ENCODE results near the gene NUP188.
"Not testable (repeated sequence)": the region's sequence is repeated elsewhere in the genome, so short reads cannot be mapped to it uniquely, and the experiment has no call there.

NUP188 gene

GRCh38 chr9:128916745-128917144 lies 30.8 kb upstream of the NUP188 start:
- DNase-seq (ENCODE audit: low spot score): no peak

GRCh38 chr9:128917151-128917849 lies 30.2 kb upstream of the NUP188 start:
- peak; percentile 71 for DNase-seq (ENCODE audit: low spot score)

- no peak for DNase-seq (ENCODE audit: low spot score)
Observed at GRCh38 chr9:128918921-128919320, 28.6 kb upstream of the NUP188 start.

- no peak for DNase-seq (ENCODE audit: low spot score)
Observed at GRCh38 chr9:128919402-128920089, 28.0 kb upstream of the NUP188 start.

GRCh38 chr9:128920381-128921058 lies 27.0 kb upstream of the NUP188 start, which contains the start of gene PHYHD1:
TSS of gene PHYHD1 (plus strand) at chr9:128920982. CDS start at chr9:128922324, 1,342 bp downstream.
- DNase-seq (ENCODE audit: low spot score): peak; percentile 91

- no peak for DNase-seq (ENCODE audit: low spot score)
Observed at GRCh38 chr9:128921881-128922763, 25.4 kb upstream of the NUP188 start.

GRCh38 chr9:128923493-128923883 lies 24.0 kb upstream of the NUP188 start:
- no peak for DNase-seq (ENCODE audit: low spot score)

GRCh38 chr9:128927731-128928411 lies 19.6 kb upstream of the NUP188 start:
- DNase-seq (ENCODE audit: low spot score): peak; percentile 63

- DNase-seq (ENCODE audit: low spot score): no peak
Observed at GRCh38 chr9:128928624-128929023, 18.9 kb upstream of the NUP188 start.

- no peak for DNase-seq (ENCODE audit: low spot score)
Observed at GRCh38 chr9:128929560-128929959, 17.9 kb upstream of the NUP188 start.

GRCh38 chr9:128933731-128934130 lies 13.8 kb upstream of the NUP188 start:
- DNase-seq (ENCODE audit: low spot score): no peak

GRCh38 chr9:128936171-128936865 lies 11.2 kb upstream of the NUP188 start:
- no peak for DNase-seq (ENCODE audit: low spot score)

- no peak for DNase-seq (ENCODE audit: low spot score)
Observed at GRCh38 chr9:128937310-128938165, 10.0 kb upstream of the NUP188 start.

- no peak for DNase-seq (ENCODE audit: low spot score)
Observed at GRCh38 chr9:128940271-128940921, 7.1 kb upstream of the NUP188 start.

- no peak for DNase-seq (ENCODE audit: low spot score)
Observed at GRCh38 chr9:128940946-128941755, 6.3 kb upstream of the NUP188 start.

GRCh38 chr9:128943832-128944620 lies 3.5 kb upstream of the NUP188 start:
- DNase-seq (ENCODE audit: low spot score): no peak

GRCh38 chr9:128944966-128945365 lies 2.5 kb upstream of the NUP188 start:
- DNase-seq (ENCODE audit: low spot score): not testable (repeated sequence)

Measured in Ammon's horn (tissue), 1 donor.